Activated B cell treated with CpG ODN at 0.5 μM for 24 hours (primary cell): ENCODE data around the gene RNF146. TPM values are rescaled to one million over a fixed set of nuclear protein-coding genes. Genes with fewer than 3 reads are reported as not detected.

Experiments
- ATAC-seq: fragments of 200-7000 bp; cut with Tn5 transposase; one replicate; pipeline ENCODE4 v1.10.0; 2021; ENCODE audit warnings: low read depth, mild to moderate bottlenecking, moderate library complexity
- CTCF ChIA-PET: fragments of 350-600 bp; sonication (Branson Sonifier 250); formaldehyde crosslinking; loops from one replicate; lab custom pipeline; 2021; ENCODE audit warnings: antibody characterized with exemption; lab: Charles Lee
- POLR2A ChIA-PET: fragments of 350-600 bp; sonication (Branson Sonifier 250); formaldehyde crosslinking; loops from one replicate; lab custom pipeline; 2021; ENCODE audit warnings: antibody characterized with exemption; lab: Charles Lee
- DNase-seq: peaks from one replicate; pipeline ENCODE4 v3.0.0; 2022
- H3K27ac Mint-ChIP-seq: one replicate; pipeline ENCODE4 v1.8.0; 2020; ENCODE audit warnings: mixed read lengths
- H3K27me3 Mint-ChIP-seq: one replicate; pipeline ENCODE4 v1.8.0; 2021; ENCODE audit warnings: mixed read lengths
- H3K36me3 Mint-ChIP-seq: one replicate; pipeline ENCODE4 v1.8.0; 2021; ENCODE audit warnings: low read depth, mixed read lengths
- H3K4me1 Mint-ChIP-seq: one replicate; pipeline ENCODE4 v1.8.0; 2021; ENCODE audit warnings: mixed read lengths
- H3K4me3 Mint-ChIP-seq: one replicate; pipeline ENCODE4 v1.8.0; 2020; ENCODE audit warnings: mild to moderate bottlenecking, mixed read lengths
- H3K9me3 Mint-ChIP-seq: one replicate; pipeline ENCODE4 v1.8.0; 2020; ENCODE audit warnings: mixed read lengths
- intact Hi-C: fragments of 100-400 bp; cut with micrococcal nuclease; formaldehyde crosslinking; loops from one replicate; pipeline ENCODE4 v1.15.1; 2024
- total RNA-seq: library from RNA; stranded (reverse); gene quantifications from 2 replicates; pipeline ENCODE4 v1.2.3, GENCODE V29; 2022
- TF ChIP-seq, protein P1 (sequence below): fragments of 200-600 bp; IDR thresholded peaks from one replicate; pipeline ENCODE4 v1.8.0; 2022; ENCODE audit warnings: antibody characterized with exemption, mild to moderate bottlenecking

Gene RNF146
- total RNA-seq, 1 donor from 2014 or later: 35.3 TPM

GRCh38 chr6:127262896-127263295 is 3.8 kb upstream of the RNF146 start:
- ChIA-PET CTCF (no interaction called here), POLR2A (interaction anchor here (0.7 kb wide), 2 partner anchors 75 to 79 kb away, joined by 3 read pairs; no protein-coding TSS in a partner anchor)
- Mint-ChIP-seq H3K9me3 (no peaks in the 10 kb centered on the region), H3K4me3 (no peak overlapping the region), H3K27ac (no peak overlapping the region), H3K36me3 (peaks cover 8% of the 10 kb centered on the region), H3K4me1 (peaks cover 12% of the 10 kb centered on the region), H3K27me3 (peaks cover 8% of the 10 kb centered on the region)
- intact Hi-C loops: no loop called here
- no peak for DNase-seq
- ATAC-seq: no peak
- TF ChIP-seq, protein P1, sequence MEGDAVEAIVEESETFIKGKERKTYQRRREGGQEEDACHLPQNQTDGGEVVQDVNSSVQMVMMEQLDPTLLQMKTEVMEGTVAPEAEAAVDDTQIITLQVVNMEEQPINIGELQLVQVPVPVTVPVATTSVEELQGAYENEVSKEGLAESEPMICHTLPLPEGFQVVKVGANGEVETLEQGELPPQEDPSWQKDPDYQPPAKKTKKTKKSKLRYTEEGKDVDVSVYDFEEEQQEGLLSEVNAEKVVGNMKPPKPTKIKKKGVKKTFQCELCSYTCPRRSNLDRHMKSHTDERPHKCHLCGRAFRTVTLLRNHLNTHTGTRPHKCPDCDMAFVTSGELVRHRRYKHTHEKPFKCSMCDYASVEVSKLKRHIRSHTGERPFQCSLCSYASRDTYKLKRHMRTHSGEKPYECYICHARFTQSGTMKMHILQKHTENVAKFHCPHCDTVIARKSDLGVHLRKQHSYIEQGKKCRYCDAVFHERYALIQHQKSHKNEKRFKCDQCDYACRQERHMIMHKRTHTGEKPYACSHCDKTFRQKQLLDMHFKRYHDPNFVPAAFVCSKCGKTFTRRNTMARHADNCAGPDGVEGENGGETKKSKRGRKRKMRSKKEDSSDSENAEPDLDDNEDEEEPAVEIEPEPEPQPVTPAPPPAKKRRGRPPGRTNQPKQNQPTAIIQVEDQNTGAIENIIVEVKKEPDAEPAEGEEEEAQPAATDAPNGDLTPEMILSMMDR: no peak

- POLR2A ChIA-PET: no interaction called here
- CTCF ChIA-PET: no interaction called here
- Mint-ChIP-seq H3K4me3 (no peak overlapping the region), H3K9me3 (no peaks in the 10 kb centered on the region), H3K36me3 (peaks cover 8% of the 10 kb centered on the region), H3K4me1 (peaks cover 18% of the 10 kb centered on the region), H3K27ac (no peak overlapping the region), H3K27me3 (peaks cover 8% of the 10 kb centered on the region)
- ATAC-seq: no peak
- intact Hi-C loops: no loop called here
- DNase-seq: no peak
- TF ChIP-seq, protein P1: no peak
Observed at GRCh38 chr6:127263481-127263880, 3.2 kb upstream of the RNF146 start.

GRCh38 chr6:127266892-127267645 is 405 bp downstream of the RNF146 start:
- DNase-seq (peak; percentile 79), ATAC-seq (peak; percentile 78)
- TF ChIP-seq, protein P1: no peak
- peak overlapping the region; percentile 93 for H3K4me3 Mint-ChIP-seq
- ChIA-PET POLR2A (interaction anchor here (0.6 to 1.9 kb wide), 15 partner anchors 12 to 1486 kb away, joined by 3 to 18 read pairs (median 4); partner anchors contain the start of genes NCOA7 and TRMT11), CTCF (interaction anchor here (0.7 to 2.2 kb wide), 14 partner anchors 9 to 250 kb away, joined by 3 to 12 read pairs (median 6); partner anchors contain the start of gene ECHDC1)
- no peaks in the 10 kb centered on the region for H3K27me3 Mint-ChIP-seq
- no peaks in the 10 kb centered on the region for H3K9me3 Mint-ChIP-seq
- peak overlapping the region; percentile 98 for H3K27ac Mint-ChIP-seq
- intact Hi-C loops: loop anchor here (1.0 to 5.0 kb wide), 10 partner anchors 24 to 1965 kb away; partner anchors contain the start of genes CENPW, ECHDC1 and HDDC2
- peaks cover 18% of the 10 kb centered on the region for H3K36me3 Mint-ChIP-seq
- H3K4me1 Mint-ChIP-seq: peaks cover 42% of the 10 kb centered on the region

DNA sequence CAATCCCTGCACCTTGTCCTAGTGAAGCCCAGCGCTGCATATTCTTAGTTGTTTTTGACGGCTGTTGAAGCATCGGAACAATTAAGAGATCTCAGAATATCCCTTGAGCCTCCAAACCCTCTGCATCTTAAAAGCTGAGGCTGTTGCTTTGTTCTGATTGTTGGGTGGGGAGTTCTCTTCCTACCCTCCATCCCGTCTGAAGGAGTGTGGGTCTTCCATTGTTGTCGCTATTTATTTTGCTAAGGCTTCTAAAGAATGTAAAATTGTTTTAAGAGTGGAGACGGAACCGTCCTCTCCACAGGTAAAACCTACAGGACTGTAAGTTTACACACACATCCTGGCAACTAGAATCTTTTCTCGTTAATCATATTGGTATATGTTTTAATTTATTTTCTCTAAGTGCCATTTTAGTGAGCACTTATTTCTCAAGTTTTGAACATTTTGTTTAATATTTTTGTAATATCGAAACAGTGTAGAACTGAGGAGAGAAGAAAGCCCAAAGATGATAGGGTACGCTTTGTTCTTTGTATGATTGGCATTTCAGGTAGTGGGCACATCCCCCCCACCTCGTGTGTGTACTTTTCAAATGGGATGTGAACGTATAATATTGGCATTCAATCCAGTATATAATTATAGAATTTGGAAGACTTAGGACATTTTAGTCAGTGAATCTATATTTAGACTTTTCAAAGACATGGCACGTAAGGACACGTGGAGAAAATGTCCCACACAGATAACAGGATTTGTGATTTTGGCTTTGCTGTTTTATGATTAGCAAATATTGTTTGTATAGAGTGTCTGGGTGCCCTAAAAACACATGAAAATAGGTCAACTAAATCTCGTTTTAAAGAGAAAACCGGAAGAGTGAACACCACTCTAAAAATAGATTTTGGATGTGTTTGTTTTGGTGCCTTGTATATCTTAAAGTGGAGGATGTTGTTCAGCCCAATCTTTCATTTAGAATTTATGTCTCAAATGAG is 1.3 kb downstream of the RNF146 start:
- ATAC-seq (no peak), DNase-seq (no peak)
- CTCF ChIA-PET: interaction anchor here (1.1 to 2.2 kb wide), 3 partner anchors 11 to 152 kb away, joined by 3 to 11 read pairs (median 8); no protein-coding TSS in a partner anchor
- Mint-ChIP-seq H3K36me3 (peaks cover 22% of the 10 kb centered on the region), H3K9me3 (no peaks in the 10 kb centered on the region), H3K27me3 (no peaks in the 10 kb centered on the region), H3K4me1 (peaks cover 50% of the 10 kb centered on the region), H3K27ac (peak overlapping the region; percentile 98), H3K4me3 (peak overlapping the region; percentile 93)
- TF ChIP-seq, protein P1: no peak
- POLR2A ChIA-PET: interaction anchor here (0.7 to 1.9 kb wide), 6 partner anchors 23 to 1487 kb away, joined by 3 to 18 read pairs (median 5); partner anchors contain the start of gene TRMT11
- intact Hi-C loops: loop anchor here (1.0 to 5.0 kb wide), 9 partner anchors 23 to 1966 kb away; partner anchors contain the start of genes CENPW and HDDC2
